GM12892 (cell line): Measurements from ENCODE around the gene WNK2.

ENCODE experiments used
- POLR2A ChIP-seq: IDR thresholded peaks from 2 replicates; pipeline ENCODE4 v1.6.1; 2011; ENCODE audit warnings: low read depth, low read length, control low read depth
- TAF1 ChIP-seq: IDR thresholded peaks from 2 replicates; pipeline ENCODE4 v1.6.1; 2011; ENCODE audit warnings: low read depth, mild to moderate bottlenecking, control low read depth, low read length, borderline replicate concordance

GRCh38 chr9:93228030-93228429 lies 44.1 kb downstream of the WNK2 start:
- TF ChIP-seq TAF1 (no peak), POLR2A (no peak)
